ENCODE data around the gene PATZ1.
A peak's percentile ranks its signal among the peaks of the same experiment; 100 is the strongest.

The PATZ1 gene

GRCh38 chr22:31313366-31314147 lies 32.6 kb downstream of the PATZ1 start:
- peak; percentile 14 to 44 for DNase-seq

GRCh38 chr22:31308181-31308580 lies 38.0 kb downstream of the PATZ1 start:
- DNase-seq: no peak

- DNase-seq: no peak
Observed at GRCh38 chr22:31305194-31305593, 41.0 kb downstream of the PATZ1 start.

- no peak for DNase-seq
Observed at GRCh38 chr22:31302537-31302936, 43.6 kb downstream of the PATZ1 start.

GRCh38 chr22:31302006-31302405 lies 44.1 kb downstream of the PATZ1 start:
- DNase-seq: no peak

GRCh38 chr22:31300896-31301295 lies 45.2 kb downstream of the PATZ1 start:
- DNase-seq: no peak

GRCh38 chr22:31295831-31296657 lies 50.1 kb downstream of the PATZ1 start:
- no peak for DNase-seq

GRCh38 chr22:31295360-31295759 lies 50.8 kb downstream of the PATZ1 start:
- DNase-seq: no peak

GRCh38 chr22:31292236-31292989 lies 53.7 kb downstream of the PATZ1 start, which contains the start of gene PIK3IP1:
PIK3IP1 (minus strand) TSS chr22:31292488; CDS start chr22:31292344, 144 bp downstream.
- peak; percentile 76 to 81 for DNase-seq

- no peak for DNase-seq
Observed at GRCh38 chr22:31291481-31292235, 54.5 kb downstream of the PATZ1 start.

GRCh38 chr22:31290494-31291471 lies 55.4 kb downstream of the PATZ1 start:
- peak; percentile 85 to 86 for DNase-seq

- no peak for DNase-seq
Observed at GRCh38 chr22:31289344-31289743, 56.8 kb downstream of the PATZ1 start.

GRCh38 chr22:31288496-31289240 lies 57.5 kb downstream of the PATZ1 start:
- DNase-seq: no peak

- peak in 1 of 2 experiments; percentile 13 for DNase-seq
Observed at GRCh38 chr22:31287818-31288495, 58.2 kb downstream of the PATZ1 start.

- DNase-seq: peak; percentile 71 to 74
Observed at GRCh38 chr22:31286360-31287255, 59.5 kb downstream of the PATZ1 start.

GRCh38 chr22:31284281-31285155 lies 61.6 kb downstream of the PATZ1 start:
- no peak for DNase-seq

- no peak for DNase-seq
Observed at GRCh38 chr22:31282748-31283468, 63.2 kb downstream of the PATZ1 start.
